GM21717 (cell line): ENCODE measurements around the gene OR51S1.
"Not testable (repeated sequence)": the region's sequence is repeated elsewhere in the genome, so short reads cannot be mapped to it uniquely, and the experiment has no call there.

Source experiments
- ATAC-seq: cut with Tn5 transposase; IDR thresholded peaks from one replicate; pipeline ENCODE4 v1.9.1; 2021; ENCODE audit warnings: mild to moderate bottlenecking, moderate library complexity; ENCODE audit not compliant: unreplicated experiment

OR51S1 gene, protein sequence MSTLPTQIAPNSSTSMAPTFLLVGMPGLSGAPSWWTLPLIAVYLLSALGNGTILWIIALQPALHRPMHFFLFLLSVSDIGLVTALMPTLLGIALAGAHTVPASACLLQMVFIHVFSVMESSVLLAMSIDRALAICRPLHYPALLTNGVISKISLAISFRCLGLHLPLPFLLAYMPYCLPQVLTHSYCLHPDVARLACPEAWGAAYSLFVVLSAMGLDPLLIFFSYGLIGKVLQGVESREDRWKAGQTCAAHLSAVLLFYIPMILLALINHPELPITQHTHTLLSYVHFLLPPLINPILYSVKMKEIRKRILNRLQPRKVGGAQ

DNA sequence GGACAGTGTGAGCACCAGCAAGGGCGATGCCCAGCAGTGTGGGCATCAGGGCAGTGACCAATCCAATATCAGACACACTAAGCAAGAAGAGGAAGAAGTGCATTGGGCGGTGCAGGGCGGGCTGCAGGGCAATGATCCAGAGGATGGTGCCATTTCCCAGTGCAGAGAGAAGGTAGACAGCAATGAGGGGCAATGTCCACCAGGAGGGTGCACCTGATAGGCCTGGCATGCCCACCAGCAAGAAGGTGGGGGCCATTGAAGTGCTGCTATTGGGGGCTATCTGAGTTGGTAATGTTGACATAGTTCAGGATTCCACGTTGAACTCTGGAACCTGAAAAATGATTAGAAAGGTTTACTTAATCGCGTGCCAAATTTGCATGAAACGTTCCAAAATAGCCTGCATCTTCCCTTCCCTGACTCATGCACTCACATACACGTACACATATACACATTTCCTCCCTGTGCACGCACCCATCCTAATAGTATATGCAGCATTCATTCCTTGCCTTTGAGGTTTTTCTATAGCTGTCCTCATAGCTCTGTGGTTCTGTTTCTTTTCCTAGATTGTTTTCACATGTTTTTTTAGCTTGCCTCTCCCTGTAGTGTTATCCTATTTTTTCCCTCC, at the start of gene OR51S1:
Gene OR51S1 (minus strand): TSS at position 301 of the 625 bp plus-strand sequence. CDS start 0 bp downstream, at position 301.
- no peak for ATAC-seq

GRCh38 chr11:4891996-4892640, 43.1 kb upstream of the OR51S1 start:
- no peak for ATAC-seq

- ATAC-seq = no peak
These were observed 41.3 kb upstream of the OR51S1 start for GRCh38 chr11:4890279-4890678.

DNA sequence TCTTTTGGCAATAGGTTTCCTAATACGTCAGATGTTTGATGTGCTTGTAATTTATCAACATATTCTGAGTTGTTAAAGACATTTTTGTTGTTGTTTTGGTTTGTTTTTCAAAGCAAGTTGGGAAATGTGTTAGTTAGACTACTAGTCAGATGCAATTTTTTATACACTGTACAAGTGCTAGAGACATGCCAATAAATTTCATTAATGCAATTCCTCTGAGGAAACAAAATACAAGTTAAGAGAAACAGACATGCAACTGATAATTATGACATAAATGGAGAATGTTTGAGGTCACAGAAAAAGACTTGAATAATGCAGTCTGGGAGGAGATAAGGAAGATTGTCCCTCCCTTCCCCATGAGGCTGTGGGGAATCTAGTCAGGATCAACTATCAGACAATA, 38.6 kb upstream of the OR51S1 start:
- ATAC-seq = no peak

DNA sequence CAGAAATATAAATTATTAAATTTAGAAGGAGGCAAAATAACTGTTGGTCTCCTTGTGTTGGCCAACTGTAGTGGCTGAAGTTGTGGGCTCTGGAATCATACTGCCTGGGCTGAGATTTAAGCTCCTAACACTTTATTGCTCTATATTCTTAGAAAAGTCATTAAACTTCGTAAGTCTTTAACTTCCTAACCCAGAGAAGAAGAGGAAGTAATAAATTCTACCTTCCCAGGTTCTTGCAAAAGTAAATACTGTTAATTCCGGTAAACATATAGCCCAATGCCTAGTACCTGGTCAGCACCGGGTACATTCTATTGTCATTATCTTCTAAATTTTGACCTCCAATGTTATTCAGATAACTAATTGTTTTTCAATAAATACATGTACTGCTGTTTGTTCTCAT, 37.2 kb upstream of the OR51S1 start:
- ATAC-seq = no peak

DNA sequence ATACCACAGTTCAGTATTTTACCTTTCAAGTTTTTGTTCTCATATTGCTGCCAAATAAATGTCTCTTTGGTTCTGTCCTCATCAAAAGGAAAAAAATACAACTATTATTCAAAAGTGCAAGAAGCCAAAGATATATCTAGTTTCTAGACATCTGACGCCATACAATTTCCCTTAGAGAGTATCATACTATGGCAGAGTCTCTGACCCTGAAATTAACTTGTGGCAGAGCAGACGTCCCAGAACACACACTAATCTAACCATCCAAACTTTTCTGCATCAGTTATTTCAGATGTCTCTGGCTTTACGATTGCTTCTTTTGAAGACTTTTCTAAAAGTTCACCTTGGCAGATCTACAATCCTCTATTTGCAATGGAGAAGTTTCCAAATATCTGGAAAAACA, 35.4 kb upstream of the OR51S1 start:
- no peak for ATAC-seq

DNA sequence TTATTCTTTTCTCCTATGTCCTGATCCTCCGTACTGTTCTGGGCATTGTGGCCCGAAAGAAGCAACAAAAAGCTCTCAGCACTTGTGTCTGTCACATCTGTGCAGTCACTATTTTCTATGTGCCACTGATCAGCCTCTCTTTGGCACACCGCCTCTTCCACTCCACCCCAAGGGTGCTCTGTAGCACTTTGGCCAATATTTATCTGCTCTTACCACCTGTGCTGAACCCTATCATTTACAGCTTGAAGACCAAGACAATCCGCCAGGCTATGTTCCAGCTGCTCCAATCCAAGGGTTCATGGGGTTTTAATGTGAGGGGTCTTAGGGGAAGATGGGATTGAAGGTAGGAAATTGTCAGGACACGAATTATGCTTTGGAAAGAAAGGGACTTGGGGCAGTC, 33.5 kb upstream of the OR51S1 start:
- ATAC-seq = no peak

- ATAC-seq = no peak
These were observed 33.0 kb upstream of the OR51S1 start, which contains the start of gene OR51T1 for GRCh38 chr11:4881860-4882500. TSS of gene OR51T1 (plus strand) at chr11:4881900. CDS start at chr11:4881900, 0 bp downstream.

GRCh38 chr11:4881188-4881587, 32.2 kb upstream of the OR51S1 start:
- ATAC-seq = no peak

- ATAC-seq = no peak
These were observed 16.8 kb upstream of the OR51S1 start for GRCh38 chr11:4865855-4866254.

GRCh38 chr11:4863876-4864275, 14.9 kb upstream of the OR51S1 start:
- ATAC-seq = no peak

DNA sequence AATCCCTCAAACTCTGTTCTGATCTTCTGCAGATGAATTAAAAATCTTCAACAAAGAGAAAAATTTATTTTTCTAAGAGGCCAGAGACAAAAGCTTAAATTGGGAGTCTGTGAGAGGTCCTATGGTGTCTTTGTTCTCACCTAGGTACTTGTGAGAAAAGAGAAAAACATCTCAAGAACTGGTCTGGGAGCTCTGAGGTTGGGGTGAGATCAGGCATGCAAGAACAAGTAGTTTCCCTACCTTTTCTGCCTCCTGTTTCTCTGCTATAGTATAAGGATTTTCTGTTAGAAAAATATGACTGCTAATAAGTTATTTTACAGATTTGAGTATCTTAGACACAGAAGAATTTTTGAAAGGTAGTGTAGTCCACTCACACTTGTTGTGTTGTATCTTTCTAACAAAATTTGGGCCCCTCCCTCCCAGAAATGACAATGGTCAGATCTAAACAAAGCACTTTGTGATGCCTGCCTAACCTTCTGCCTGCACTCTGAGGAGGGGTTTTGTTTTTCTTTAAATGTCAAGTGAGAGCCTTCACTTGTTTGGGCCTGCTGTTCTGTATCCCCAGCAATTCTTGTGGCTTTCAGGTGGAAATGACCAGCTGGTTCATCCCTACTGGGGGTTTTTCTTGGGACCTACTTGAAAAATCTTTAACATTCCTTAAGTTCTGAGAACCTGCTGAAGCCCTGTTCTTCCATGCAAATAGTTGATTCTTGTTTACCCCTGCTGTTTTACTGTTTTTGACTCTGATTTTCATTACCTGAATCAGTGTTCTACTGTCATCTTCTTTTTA, 13.6 kb upstream of the OR51S1 start:
- ATAC-seq = no peak

GRCh38 chr11:4854286-4854685, 5.3 kb upstream of the OR51S1 start:
- not testable (repeated sequence) for ATAC-seq

DNA sequence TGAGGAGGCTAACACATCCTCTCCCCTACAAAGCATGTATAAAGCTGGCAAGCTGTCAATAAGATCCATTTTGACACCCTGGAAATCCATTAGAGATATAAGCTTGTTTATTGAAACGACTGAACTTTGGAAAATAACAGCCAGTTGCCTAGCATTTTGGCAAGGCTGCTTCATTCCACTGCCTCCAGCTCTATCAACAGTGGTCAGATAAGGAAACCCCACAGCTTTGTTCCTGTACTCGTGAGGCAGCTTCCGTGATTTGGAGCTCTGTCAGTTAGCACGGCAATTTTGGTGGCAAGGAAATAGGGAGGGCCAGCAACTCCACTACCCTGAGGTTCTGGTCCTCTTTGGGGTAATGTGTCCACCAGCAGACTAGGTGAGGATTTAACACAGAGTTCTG, 2.0 kb upstream of the OR51S1 start:
- no peak for ATAC-seq

- no peak for ATAC-seq
These were observed 9.0 kb downstream of the OR51S1 start for GRCh38 chr11:4839851-4840549.

DNA sequence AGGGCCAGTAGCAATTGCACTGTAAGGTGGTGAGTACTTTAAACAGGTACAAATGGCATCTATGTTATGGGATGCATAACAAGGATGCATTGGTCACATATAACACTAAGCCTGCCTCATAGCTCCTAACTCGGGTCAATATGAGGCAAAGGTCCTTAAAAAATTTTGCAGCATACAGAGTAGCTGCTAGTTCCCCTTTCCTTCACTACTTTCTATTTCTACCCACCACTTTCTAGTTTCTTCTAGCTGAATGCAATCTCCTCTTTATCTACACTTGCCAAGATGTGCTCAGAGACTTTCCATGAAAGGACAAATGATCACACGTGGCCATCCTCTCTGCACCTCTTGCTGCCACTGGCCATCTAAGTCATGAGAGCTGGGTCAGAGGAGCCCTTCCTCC, 18.1 kb downstream of the OR51S1 start:
- no peak for ATAC-seq

GRCh38 chr11:4830346-4830745, 18.7 kb downstream of the OR51S1 start:
- no peak for ATAC-seq

- no peak for ATAC-seq
These were observed 22.6 kb downstream of the OR51S1 start for GRCh38 chr11:4826425-4826824.

GRCh38 chr11:4825132-4825531, 23.9 kb downstream of the OR51S1 start:
- ATAC-seq = no peak

GRCh38 chr11:4821021-4821420, 28.0 kb downstream of the OR51S1 start, which contains the start of gene OR51F2:
TSS of gene OR51F2 (plus strand) at chr11:4821321. CDS start at chr11:4821422, 101 bp downstream.
- ATAC-seq = no peak
